HG03060 (cell line): ENCODE data around the gene BAG5.
"Not testable (repeated sequence)": the region's sequence is repeated elsewhere in the genome, so short reads cannot be mapped to it uniquely, and the experiment has no call there.

Experiments
- ATAC-seq: cut with Tn5 transposase; IDR thresholded peaks from one replicate; pipeline ENCODE4 v1.9.1; 2021; ENCODE audit warnings: low read depth, moderate number of reproducible peaks; ENCODE audit not compliant: unreplicated experiment

The BAG5 gene, protein sequence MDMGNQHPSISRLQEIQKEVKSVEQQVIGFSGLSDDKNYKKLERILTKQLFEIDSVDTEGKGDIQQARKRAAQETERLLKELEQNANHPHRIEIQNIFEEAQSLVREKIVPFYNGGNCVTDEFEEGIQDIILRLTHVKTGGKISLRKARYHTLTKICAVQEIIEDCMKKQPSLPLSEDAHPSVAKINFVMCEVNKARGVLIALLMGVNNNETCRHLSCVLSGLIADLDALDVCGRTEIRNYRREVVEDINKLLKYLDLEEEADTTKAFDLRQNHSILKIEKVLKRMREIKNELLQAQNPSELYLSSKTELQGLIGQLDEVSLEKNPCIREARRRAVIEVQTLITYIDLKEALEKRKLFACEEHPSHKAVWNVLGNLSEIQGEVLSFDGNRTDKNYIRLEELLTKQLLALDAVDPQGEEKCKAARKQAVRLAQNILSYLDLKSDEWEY

DNA sequence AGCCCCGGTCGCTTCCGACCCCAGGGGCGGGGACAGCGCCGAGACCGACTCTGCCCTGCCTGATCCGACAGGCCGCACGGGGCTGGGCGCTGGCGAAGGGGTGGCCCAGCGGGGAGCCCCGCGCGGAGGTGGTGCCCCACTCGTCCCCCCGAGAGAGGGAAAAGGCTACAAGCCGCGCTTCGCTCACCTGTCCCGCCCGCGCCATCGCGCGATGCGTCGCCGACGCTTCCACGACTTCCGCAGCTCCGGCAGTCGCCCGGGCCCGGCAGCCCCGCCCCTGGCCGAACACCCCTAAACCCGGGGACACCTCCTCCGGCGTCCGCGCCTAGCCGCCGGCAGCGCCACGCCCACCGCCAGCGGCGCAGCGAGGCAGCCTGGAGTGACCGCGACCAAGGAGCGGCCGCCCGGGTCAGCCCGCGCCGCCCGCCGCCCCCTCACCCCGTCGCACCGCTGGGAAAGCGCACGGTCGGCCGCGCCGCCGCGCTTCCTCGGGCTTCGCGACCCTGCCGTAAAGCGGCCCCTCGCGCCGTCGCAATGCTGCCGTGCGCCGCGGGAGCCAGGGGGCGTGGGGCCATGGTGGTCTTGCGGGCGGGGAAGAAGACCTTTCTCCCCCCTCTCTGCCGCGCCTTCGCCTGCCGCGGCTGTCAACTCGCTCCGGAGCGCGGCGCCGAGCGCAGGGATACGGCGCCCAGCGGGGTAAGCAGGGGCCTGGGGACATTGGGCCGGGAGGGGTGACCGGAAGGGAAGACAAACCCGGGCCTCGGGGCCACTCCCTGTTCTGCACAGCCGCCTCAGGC lies at the start of gene BAG5, which contains the start of gene COA8:
Gene BAG5 (minus strand): TSS at position 229 of the 797 bp plus-strand sequence. CDS start 1,493 bp downstream, outside the sequence.
Gene COA8 (plus strand): TSS at position 532 of the 797 bp plus-strand sequence. CDS start 42 bp downstream, at position 574.
- no peak for ATAC-seq

DNA sequence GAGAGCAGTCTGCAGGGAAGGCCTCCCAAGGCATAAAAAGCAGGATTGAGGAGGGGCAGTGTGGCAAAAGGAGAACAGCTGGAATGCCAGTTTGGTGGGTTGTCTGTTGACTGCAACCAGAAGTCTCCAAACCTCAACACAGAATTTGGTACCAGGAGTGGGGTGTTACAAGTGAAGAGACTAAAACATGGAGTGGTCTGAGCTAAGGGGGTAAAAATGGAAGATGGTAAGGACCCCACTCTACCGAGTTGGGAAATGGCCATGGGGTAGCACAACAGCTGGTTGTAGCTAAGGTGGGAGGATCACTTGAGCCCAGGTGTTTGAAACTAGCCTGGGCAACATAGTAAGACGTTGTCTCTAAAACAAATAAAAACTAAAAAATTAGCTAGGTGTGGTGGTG lies 48.8 kb upstream of the BAG5 start:
- no peak for ATAC-seq

DNA sequence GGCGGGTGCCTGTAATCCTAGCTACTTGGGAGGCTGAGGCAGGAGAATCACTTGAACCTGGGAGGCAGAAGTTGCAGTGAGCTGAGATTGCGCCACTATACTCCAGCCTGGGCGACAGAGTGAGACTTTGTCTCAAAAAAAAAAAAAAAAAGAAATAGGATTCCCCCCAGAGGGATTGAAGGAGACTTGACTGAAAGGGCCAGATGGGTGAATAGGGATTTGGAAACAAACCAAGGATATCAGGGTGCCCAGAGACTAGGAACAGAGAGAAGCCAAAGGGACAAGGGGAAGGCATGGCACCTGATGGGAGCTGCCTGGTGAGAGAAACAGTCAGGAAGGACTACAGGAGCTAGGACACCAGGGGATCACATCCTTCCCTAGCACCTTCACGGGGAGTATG lies 46.6 kb upstream of the BAG5 start:
- not testable (repeated sequence) for ATAC-seq

DNA sequence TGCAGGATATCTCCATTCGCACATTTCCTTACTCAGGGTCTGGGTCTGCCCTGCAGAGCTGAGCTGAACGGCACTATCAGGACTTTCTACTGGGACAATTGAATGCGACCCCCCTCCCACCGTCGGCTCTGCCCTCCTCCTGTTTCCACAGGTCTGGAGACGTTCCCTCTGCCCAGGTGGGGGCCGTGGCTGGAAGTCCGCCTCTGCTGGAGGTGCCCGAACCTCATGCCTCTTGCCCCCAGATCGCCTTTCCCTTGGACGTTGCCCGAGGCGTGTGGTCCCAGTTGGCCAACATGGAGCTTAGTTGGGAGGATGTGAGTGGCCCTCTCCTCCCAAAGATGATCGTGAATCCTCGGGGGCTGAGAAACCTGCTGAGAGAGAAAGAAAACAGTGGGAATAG lies 45.4 kb upstream of the BAG5 start:
- ATAC-seq, result no peak

DNA sequence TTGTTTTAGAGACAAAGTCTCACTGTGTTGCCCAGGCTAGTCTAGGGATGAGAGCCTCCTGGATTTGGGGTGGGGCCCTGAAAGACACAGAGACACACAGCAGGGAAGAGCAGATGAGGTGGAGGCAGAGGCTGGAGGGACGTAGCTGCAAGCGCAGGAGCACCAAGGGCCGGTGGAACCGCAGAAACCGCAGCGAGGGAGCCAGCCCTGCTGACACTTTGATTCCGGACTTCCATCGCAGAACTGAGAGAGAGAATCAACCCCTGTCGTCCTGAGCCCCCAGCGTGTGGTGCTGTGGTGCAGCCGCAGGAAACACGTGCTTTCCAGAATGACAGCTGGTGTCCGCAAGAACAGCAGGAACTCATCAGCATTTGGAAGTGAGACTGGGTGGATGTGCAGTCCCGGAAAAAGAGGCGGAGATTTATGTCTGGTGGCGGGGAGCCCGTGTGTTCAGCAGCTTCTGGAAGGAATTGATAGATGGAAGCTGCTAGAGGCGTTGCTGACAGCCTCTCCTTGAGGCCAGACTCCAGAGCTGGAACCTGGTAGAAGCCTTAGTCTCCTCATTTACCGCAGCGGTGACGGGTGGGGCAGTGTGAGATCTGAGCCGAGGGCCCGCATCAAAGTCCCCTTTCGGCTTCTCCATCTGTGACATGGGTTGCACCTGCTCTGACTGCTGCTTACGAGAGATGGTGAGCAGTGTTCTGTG lies 44.7 kb upstream of the BAG5 start:
- ATAC-seq, result no peak

DNA sequence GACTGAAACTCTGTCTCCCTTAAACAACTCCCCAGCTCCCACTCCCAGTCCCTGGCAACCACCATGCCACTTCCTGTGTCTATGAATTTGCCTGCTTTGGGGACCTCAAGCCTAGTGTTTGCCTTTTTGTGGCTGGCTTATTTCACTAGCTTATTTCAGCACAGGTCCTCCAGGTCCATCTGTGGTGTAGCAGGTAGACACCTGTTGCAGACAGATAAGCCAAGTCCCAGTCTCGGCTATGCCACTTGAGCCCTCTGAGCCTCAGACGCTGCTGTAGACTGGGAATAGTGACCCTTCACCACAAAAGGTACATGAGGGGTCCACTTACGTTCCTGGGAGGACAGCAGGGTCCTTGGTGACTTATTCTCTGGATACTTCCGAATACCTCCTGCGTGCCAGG lies 42.2 kb upstream of the BAG5 start:
- no peak for ATAC-seq

DNA sequence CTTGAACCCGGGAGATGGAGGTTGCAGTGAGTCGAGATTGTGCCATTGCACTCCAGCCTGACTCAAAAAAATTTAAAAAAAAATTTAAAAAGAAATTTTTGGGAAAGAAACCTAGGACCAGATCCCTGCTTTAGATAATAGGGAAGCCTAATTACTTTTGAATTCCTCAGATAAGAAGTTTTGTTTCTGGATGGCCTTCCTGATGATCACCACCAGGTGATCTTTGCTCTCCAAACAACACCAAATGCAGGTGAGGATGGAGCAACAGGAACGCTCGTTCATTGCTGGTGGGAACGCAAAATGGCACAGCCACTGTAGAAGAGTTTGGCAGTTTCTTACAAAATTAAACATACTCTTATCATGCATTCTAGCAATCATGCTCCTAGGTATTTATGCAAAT lies 38.0 kb upstream of the BAG5 start:
- ATAC-seq, result no peak

DNA sequence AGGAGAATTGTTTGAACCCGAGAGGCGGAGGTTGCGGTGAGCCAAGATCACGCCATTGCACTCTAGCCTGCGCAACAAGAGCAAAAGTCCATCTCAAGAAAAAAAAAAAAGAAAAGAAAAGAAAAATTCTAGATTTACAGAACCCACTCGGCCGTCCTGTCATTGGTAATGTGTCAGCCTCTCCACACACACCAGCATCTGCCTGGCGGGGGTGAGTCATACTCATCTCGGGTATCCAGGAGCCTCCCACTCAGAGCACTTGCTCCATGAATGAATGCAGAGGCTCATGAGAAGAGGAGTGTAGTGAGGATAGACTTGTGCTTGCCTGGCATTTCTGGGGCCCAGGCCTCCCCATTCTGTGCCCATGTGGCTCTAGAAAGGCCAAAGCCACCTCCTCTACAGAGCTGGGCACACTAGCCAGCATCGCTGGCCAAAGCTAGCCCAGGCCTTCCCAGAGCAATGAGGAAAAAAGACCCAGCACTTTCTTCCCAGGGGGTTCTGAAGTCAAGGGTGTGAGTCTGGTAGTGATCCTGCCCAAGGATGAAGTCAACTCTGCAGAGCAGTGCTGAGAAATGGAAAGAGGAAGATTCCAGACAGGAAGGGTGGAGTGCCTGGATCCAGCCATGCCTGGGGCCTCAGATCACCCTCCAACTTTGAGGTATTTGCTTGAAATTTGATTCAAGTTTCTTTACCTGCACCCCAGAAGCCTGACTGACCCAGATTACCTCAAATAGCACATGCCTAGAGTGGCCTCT lies 35.3 kb upstream of the BAG5 start:
- no peak for ATAC-seq

DNA sequence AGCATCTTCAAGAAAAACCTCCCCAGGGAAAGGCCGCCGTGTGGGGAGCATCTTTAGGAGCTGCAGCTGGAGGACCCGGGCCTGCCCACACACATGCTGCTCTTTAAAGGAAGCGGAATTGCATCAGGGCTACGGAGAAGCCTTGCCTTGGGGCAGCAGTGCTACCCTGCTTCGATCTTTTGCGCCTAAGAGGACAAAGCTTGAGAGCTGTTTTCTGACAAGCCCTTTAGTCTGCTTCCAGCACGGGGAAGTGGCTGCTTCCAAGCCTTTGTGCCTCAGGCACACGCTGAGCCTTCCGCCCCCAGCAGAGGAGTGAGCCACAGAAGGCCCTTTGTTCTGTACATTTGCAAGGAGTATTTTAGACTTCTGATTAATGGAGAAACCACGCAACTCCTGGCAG lies 31.8 kb upstream of the BAG5 start:
- ATAC-seq, result no peak

DNA sequence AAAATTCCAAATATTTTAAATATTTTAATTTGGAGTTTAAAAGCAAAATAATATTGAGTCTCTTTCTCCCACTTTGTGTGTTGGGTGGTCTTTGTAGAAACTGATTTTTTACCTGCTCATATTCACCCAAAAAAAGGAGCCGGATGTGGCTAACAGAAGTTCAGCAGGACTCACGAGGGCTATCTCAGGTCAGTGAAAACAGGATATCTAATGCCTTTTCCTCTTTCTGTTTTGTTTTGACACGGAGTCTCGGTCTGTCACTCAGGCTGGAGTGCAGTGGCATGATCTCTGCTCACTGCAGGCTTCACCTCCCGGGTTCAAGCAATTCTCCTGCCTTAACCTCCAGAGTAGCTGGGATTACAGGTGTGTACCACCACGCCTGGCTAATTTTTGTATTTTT lies 31.1 kb upstream of the BAG5 start:
- peak; percentile 67 for ATAC-seq

DNA sequence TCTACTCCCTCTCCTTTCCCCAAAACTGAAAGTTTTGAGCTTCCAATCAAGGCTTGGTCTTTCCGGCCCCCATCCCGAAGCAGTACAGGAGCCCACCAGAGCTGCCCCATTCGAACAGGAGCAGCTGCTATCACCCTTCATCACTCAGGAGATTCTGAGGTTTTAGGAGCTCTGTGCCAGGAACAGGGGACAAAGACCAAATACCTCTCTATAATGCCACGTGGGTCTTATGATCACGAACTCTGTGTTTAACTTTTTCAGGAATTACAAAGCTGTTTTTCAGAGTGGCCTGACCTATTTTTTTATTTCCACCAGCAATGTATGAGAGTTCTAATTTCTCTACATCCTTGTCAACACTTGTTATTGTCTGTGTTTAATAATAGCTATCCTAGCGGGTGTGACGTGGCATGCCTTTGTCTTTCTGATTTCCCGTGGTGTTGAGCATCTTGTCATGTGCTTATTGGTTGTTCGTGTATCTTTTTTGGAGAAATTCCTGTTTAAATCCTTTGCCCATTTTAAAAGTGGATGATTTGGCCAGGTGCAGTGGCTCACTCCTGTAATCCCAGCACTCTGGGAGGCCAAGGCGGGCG lies 22.0 kb upstream of the BAG5 start:
- no peak for ATAC-seq

DNA sequence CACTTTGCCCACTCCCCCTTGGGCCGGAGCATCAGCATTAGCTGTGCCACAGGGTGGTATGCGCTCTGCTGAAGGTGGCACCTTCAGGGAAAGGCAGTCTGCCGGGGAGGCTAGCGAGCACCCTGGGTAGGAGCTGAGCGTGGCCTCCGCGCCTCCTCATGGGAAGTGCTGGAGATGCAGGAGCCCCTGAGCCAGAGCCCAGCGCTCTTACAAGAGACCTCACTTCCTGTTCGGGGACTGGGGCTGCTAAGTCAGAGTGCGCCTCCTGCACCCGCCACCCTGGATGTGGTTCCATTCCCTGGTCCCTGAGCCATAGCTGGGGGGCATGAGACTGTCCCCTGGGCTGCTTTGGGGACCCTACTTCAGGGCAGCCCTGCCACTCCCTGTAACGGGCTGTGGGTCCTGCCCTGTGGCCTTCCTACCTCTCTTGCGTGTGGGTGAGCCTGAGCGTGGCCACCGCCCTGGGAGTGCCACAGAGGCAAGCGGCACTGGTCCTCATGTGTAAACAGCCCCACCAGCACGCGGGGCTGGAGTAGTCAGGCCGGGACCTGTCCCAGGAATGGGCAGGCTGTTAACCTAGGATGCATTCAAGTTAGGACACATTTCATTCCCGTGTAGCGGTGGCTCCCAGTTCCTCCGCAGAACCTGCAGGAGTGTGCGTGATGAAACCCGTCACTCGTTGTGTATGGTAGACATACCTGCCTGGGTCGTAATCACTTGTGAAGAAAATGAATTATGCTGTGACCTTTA lies 19.7 kb upstream of the BAG5 start:
- no peak for ATAC-seq

DNA sequence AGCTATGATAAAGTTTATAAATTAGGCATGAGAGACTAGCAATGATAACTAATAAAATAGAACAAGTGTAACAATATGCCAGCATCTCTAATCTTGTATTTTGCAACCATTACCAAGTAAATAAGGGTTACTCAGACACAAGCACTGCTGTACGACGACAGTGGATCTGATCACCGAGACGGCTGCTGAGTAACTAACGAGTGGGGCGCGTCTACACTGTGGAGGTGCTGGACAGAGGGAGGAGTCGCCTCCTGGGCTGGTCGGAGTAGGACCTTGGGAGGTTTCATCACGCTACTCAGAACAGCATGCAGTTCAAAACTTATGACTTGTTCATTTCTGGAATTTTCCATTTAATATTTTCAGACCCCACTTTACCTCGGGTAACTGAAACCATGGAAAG lies 18.7 kb upstream of the BAG5 start:
- ATAC-seq, result no peak

DNA sequence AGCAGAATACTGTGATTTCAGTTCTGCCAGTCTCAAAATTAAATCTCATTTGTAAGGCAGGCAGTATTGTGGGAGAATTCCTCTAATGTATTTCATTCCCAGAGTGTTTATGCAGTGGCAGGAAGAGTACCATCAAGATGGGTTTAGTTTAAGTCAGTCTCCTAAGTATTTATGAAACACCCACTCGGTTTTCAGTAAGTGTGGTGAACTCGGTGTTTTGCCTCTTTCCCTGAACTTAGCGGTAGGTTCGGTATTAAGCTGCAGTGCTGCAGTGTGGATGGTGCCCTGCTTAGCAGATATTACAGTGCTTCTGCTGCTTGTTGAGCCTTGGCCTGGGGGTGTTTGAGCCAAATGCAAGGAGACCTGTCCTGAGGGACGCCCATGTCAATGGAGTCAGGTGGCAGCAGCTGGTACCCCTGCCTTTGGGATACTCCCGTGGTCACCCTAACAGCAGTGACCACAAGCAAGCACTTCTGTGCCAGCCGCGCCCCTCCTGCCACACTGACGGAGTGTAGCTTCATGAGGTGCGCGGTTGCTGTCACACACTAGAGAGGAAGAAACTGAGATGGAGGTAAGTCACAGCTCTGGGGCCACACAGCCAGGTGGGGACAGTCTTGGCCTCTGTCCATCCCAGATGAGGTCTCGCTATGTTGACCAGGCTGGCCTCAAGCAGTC lies 16.1 kb upstream of the BAG5 start:
- ATAC-seq, result no peak

DNA sequence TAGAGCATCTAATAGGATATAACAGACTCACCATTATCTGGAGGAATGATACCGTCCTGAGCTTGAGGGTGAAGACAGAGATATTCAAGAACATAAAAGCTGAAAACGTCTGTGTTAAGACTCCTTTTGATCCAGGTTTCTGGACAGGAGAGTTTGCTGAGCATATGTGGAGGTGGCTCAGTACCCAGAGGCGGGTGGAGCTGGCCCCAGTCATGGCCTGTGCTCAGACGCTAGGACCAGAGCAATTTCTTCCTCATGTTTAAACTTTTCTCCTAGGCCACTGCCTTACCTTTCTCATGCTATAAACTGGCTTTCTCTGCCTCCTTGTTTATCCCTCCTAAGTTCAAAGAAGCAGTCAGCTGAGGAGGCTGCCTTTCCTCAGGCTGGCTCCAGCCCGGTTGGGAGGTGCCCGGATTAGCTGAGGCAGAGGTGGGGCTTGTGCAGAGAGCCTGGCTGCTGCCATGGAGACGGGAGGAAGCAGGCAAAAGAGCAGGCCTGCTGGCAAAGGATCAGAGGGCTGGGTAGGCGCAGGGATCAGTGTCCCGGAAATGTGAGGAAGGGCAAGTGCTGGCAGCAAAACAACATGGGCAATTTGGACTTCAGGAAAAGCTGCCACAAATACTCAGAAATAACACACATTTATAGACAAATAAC lies 14.0 kb upstream of the BAG5 start:
- no peak for ATAC-seq

DNA sequence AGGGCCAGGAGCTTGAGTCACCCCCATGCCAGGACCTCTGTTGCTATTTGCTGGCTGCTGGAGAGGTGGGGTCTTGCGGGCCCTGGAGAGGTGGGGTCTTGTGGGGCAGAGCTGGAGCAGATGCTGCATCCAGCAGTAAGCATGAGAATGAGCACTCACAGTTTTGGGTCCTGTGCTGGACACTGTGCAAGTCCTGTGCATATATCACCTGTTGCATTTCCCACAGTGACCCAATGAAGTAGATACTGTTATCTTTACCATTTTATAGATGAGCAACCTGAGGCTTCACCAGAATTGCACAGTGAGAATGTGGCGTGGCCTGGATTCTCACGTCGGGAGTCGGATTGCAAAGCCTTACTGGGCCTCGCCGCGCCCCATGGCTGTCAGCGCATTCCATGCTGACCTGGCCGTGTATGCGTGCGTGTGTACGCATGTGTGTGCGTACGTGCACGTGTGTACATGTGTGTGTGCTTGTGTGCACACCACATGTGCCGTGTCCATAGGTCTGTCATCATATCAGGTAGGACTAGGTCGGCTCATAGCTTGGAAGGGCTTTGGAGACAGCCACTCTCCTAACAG lies 12.3 kb upstream of the BAG5 start:
- no peak for ATAC-seq

DNA sequence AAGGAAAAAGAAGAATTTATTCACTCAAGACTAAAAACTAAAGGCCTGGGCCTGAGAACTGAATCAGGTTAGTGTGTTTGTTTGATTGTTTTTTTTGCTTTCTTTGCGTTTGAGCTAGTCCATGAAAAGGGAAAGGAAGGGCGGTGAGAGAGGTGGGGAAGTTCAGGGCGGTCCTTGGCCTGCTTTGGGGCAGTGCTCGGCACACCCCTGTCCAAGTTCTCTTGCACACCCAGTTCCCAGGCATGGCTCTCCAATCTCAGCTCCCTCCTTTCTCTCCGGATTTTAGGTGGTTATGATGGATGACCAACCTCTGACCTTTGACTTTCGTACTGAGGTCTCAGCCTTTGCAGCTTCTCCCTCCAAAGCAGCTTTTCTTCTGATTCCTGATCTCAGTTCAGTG lies 11.6 kb upstream of the BAG5 start:
- no peak for ATAC-seq

DNA sequence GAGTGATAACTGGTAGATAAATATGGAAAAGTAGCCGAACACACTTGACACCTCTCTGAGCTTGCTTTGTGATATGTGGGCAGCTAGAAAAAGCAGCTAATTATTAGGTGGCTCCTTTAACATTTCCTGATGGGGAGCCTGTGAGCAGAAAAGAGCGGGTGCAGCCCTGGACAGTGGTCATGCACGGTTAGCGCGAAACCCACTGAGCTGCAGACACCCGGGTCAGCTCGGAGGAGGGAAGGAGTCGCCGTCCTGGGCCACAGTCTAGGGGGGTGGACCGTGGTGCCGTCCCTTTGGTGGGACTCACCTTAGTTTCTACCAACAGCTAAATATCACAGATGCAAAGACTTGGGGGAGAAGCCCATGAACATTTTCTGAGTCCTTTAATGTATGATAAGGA lies 7.0 kb upstream of the BAG5 start:
- ATAC-seq, result no peak
